ENCODE data around the gene TSPAN32.

Gene TSPAN32

DNA sequence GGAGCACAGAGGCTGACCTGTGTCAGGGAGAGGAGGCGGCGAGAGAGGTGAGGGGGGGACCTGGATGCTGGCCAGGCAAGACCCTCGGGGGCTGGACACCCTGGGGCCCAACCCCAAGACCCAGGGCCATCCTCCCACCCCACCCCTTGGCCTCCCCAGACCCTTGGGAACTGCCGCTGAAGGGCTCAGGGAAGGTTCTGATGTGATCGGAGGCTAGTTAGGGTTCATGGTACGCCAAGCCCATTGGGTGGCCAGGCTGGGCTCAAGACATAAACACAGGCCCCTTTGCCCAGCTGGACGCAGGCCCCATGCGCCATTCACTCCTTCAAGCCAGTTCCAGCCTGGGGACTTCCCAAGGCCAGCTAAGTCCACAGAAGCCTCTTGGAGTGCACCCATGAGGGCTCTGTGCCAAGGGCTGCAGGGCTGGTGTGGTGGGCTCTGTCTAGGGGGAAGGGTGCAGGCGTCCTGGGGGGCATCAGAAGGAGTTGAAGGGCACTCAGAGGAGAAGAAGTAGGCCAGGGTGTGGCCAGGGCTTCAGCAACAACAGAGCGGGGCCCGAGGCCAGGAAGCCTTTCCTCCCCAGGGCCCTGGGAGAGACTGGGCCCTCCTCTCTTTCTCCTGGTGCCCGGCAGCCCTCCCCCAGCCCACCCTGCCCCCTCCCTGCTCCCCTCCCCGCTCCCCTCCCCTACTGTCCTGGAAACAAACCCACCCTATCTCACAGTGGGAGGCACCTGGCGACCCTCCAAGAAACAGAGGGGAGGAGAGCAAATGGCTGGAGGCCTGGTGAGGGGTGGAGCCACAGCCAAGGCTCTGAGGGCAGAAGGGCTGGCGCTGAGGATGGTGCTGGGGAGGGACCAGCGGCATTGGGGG is 12.9 kb downstream of the TSPAN32 start:
- no peak for DNase-seq (ENCODE audit: low read depth)
- no peak overlapping the region for H3K4me3 ChIP-seq (ENCODE audit: low read length)
- TF ChIP-seq CTCF (IDR thresholded peaks at IDR 0.05; ENCODE audit: insufficient read depth, low read depth, low read length, missing control alignments): no peak

DNA sequence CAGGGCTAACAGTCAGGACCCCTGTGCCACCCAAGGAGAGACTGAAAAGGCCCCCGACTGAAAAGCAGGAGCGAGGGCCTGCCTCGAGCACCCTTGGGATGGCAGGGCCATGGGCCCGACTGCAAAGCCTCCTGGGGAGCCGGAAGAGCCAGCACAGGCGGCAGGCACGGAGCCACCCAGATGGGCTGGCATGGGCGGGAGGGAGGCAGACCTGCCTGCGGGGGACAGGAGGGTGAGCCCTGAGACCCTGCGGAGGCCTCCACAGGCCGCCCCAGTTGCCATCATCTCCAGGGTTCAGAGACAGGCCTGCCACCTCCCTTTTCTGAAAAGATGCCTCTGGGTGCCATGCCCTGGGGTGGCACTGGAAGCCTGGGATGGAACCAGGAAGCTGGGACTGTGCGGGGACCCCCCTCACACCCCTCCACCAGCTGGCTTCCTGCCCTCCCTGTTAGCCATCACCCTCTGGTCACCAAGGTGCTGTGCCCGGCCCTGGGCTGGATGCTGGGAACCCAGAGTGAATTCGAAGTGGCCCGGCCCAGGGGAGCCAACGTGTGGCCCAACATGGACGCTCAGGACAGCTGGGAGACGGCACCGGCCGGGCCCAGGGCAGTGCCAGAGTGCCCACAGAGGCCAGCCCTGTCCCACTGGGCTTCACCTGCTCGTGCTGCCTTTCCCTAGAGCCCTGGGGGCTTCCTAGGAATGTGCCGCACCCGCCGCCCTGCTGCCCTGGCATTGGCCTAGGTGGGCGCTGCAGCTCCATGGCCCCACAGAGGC is 13.8 kb downstream of the TSPAN32 start:
- no peak for TF ChIP-seq CTCF (IDR thresholded peaks at IDR 0.05; ENCODE audit: insufficient read depth, low read depth, low read length, missing control alignments)

DNA sequence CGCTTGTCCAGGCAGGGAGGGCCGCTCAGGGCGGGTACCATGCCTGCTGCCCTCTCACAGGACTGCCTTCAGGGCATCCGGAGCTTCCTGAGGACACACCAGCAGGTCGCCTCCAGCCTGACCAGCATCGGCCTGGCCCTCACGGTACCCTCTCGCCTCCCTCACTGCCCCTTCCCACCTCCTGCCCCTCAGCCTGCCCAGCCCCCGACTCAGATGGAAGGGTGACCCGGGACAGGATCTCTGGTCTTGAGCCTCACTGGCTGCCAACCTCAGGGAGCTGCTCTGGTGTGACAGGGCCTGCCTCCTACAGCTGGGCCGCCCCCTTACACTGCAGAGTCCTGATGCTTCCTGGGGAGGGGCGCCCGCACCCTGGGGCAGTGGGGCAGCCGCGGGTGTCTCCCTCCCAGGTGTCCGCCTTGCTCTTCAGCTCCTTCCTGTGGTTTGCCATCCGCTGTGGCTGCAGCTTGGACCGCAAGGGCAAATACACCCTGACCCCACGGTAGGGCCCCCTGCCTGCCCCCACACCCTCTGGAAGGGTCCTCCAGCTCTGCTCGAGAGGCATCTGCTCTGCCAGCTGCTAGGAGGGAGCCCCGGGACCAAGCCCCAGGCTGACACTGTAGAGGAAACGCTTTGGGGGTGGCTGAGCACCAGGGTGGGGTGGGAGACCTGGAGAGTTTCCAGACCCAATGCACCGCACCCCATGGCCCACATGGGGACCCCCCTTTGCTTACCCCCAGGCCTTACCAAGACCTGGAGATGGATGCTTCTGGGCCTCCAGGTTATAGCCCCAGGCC is 14.6 kb downstream of the TSPAN32 start:
- no peak overlapping the region for H3K4me3 ChIP-seq (ENCODE audit: low read length)
- no peak for TF ChIP-seq CTCF (IDR thresholded peaks at IDR 0.05; ENCODE audit: insufficient read depth, low read depth, low read length, missing control alignments)
- no peak for DNase-seq (ENCODE audit: low read depth)

More for the DNA sequence above, 13.8 kb downstream of the TSPAN32 start:
- DNase-seq (ENCODE audit: low read depth): no peak
- no peak overlapping the region for H3K4me3 ChIP-seq (ENCODE audit: low read length)

DNA sequence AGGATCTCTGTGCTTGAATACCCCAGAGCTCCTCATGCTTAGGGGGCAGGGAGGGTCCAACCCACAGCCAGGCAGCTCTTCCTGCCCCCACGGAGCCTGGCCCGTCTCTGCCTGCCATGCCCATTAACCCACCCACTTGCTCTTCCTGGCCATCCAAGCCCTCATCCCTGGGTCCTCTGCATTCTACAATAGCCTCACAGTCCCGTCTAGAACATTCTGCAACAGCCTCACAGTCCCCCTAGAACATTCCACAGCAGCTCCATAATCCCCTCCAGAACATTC is 15.1 kb downstream of the TSPAN32 start:
- H3K4me3 ChIP-seq (ENCODE audit: low read length): no peak overlapping the region
- no peak for DNase-seq (ENCODE audit: low read depth)
- no peak for TF ChIP-seq CTCF (IDR thresholded peaks at IDR 0.05; ENCODE audit: insufficient read depth, low read depth, low read length, missing control alignments)

DNA sequence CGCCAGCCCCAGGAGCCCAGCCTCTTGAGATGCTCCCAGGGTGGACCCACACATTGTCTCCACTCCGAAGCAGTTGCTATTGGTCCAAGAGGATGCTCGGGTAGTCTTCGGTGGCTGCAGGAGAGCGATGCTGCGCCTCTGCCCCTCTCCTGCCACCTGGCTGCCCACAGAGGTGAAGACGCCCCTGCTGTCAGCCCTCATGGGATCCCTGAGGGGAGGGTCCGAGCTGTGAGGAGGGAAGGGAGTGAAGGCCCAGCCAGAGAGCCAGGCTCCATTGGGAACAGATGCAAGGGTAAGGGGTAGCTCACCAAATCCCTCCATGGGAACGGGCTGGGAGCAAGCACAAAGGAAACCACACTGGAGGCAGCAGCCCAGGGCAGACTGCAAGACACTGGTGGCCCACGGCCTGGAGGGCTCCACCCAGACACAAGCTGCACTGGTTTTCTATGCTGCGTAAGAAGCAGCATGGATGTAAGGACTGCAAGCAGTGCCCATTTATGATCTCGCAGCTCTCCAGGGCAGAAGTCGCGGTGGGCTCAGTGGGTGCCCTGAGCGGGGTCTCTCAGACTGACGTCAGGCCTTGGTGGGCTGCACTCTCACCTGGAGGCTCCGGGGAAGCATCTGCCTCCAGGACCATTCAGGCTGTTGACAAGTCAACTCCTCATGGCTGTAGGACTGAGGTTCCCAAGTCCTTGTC is 15.7 kb downstream of the TSPAN32 start:
- no peak for TF ChIP-seq CTCF (IDR thresholded peaks at IDR 0.05; ENCODE audit: insufficient read depth, low read depth, low read length, missing control alignments)
- no peak overlapping the region for H3K4me3 ChIP-seq (ENCODE audit: low read length)
- no peak for DNase-seq (ENCODE audit: low read depth)

- DNase-seq (ENCODE audit: low read depth): no peak
- no peak overlapping the region for H3K4me3 ChIP-seq (ENCODE audit: low read length)
- no peak for TF ChIP-seq CTCF (IDR thresholded peaks at IDR 0.05; ENCODE audit: insufficient read depth, low read depth, low read length, missing control alignments)
Observed at GRCh38 chr11:2318123-2318522, 16.3 kb downstream of the TSPAN32 start.

Measured in epithelial cell of esophagus (primary cell).